Measurements from ENCODE around the gene SLC7A9. TPM values are rescaled to one million over a fixed set of nuclear protein-coding genes. Genes with fewer than 3 reads are reported as not detected.
"Not testable (repeated sequence)": the region's sequence is repeated elsewhere in the genome, so short reads cannot be mapped to it uniquely, and the experiment has no call there.

SLC7A9 gene
- total RNA-seq, 1 experiment from 2014 or later, result not detected

DNA sequence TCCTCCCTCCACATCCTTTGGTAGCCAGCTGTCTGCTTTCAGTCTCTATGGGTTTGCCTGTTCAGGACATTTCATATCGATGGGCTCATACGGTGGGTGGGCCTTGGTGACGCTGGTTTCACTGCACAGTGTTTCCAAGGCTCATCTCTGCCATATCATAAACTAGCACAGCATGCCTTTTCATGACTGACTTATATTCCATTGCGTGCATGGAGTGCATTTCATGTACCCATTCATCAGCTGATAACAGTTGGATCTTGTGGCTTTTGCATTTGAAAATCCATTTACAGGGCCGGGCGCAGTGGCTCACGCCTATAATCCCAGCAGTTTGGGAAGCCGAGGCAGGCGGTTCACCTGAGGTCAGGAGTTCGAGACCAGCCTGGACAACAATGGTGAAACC is 80.1 kb downstream of the SLC7A9 start:
- H3K4me3 ChIP-seq (ENCODE audit: insufficient read depth, low read depth, low read length), result no peak overlapping the region
- no peaks in the 10 kb centered on the region for H3K36me3 ChIP-seq (replicated peaks; ENCODE audit: control insufficient read depth, insufficient read depth, low read length)
- no peaks in the 10 kb centered on the region for H3K27me3 ChIP-seq (ENCODE audit: control insufficient read depth, insufficient read depth, low read length)
- no peak for DNase-seq

DNA sequence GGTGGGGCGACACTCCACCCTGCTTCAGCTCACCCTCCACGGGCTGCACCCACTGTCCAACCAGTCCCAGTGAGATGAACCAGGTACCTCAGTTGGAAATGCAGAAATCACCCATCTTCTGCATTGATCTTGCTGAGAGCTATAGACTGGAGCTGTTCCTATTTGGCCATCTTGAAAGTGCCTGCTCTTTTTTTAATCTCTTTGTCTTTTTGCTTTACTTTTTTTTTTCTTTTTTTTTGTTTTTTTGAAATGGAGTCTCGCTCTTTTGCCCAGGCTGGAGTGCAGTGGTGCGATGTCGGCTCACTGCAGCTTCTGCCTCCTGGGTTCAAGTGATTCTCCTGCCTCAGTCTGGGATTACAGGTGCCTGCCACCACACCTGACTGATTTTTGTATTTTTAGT is 81.7 kb downstream of the SLC7A9 start:
- not testable (repeated sequence) for H3K27me3 ChIP-seq (ENCODE audit: control insufficient read depth, insufficient read depth, low read length); H3K36me3 ChIP-seq (replicated peaks; ENCODE audit: control insufficient read depth, insufficient read depth, low read length); H3K4me3 ChIP-seq (ENCODE audit: insufficient read depth, low read depth, low read length); DNase-seq

DNA sequence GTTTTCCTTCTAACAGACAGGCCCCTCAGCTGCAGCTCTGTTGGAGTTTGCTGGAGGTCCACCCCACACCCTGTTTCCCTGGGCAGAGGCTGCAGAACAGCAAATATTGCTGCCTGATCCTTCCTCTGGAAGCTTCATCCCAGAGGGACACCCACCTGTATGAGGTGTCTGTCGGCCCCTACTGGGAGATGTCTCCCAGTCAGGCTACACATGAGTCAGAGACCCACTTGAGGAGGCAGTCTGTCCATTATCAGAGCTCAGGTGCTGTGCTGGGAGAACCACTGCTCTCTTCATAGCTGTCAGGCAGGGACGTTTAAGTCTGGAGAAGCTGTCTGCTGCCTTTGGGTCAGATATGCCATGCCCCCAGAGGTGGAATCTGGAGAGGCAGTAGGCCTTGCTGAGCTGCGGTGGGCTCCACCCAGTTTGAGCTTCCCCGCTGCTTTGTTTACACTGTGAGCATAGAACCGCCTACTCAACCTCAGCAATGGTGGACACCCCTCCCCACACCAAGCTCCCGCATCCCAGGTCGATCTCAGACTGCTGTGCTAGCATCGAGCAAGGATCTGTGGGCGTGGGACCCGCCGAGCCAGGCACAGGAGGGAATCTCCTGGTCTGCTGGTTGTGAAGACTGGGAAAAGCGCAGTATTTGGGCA is 82.3 kb downstream of the SLC7A9 start:
- not testable (repeated sequence) for H3K27me3 ChIP-seq (ENCODE audit: control insufficient read depth, insufficient read depth, low read length); DNase-seq; H3K36me3 ChIP-seq (replicated peaks; ENCODE audit: control insufficient read depth, insufficient read depth, low read length); H3K4me3 ChIP-seq (ENCODE audit: insufficient read depth, low read depth, low read length)

DNA sequence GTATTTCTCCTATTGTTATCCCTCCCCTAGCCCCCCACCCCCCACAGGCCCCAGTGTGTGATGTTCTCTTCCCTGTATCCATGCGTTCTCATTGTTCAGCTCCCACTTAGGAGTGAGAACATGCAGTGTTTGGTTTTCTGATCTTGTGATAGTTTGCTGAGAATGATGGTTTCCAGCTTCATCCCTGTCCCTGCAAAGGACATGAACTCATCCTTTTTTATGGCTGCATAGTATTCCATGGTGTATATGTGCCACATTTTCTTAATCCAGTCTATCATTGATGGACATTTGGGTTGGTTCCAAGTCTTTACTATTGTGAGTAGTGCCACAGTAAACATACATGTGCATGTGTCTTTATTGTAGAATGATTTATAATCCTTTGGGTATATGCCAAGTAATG is 87.5 kb downstream of the SLC7A9 start:
- DNase-seq; H3K27me3 ChIP-seq (ENCODE audit: control insufficient read depth, insufficient read depth, low read length); H3K36me3 ChIP-seq (replicated peaks; ENCODE audit: control insufficient read depth, insufficient read depth, low read length); H3K4me3 ChIP-seq (ENCODE audit: insufficient read depth, low read depth, low read length): not testable (repeated sequence)

DNA sequence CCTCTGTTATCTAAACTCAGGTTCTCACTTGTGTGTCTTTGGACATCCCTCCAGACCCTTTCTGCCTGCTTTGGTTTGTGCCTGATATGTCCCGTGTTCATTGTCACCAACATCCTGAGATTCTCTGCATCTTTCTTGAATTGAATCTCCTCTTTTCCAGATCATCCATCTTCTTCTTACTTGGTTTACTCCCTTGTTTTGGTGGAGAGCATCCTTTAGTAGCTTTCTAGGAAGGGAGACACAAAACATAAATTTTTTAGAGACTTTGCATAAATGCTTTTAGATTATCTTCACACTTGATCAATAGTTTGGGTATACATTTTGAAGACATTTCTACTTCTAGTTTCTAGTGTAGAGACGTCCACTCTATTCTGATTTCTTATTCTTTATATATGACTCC is 88.3 kb downstream of the SLC7A9 start:
- Histone ChIP-seq H3K4me3 (ENCODE audit: insufficient read depth, low read depth, low read length) (no peak overlapping the region), H3K27me3 (ENCODE audit: control insufficient read depth, insufficient read depth, low read length) (no peaks in the 10 kb centered on the region), H3K36me3 (replicated peaks; ENCODE audit: control insufficient read depth, insufficient read depth, low read length) (no peaks in the 10 kb centered on the region)
- DNase-seq, result no peak

Other genes starting within 250 kb of the SLC7A9 start
- gene ANKRD27, start 194.6 kb downstream of the SLC7A9 start, total RNA-seq (2014; rRNA removed; shearing (Covaris generic)), result 40.7 and 52.0 TPM in 2 replicates
- 0.33 and 0.35 TPM in 2 replicates for gene RGS9BP, start 193.9 kb downstream of the SLC7A9 start, total RNA-seq (2014; rRNA removed; shearing (Covaris generic))
- 1.3 and 3.2 TPM in 2 replicates for gene NUDT19, start 177.9 kb downstream of the SLC7A9 start, total RNA-seq (2014; rRNA removed; shearing (Covaris generic))
- gene TDRD12, start 150.0 kb downstream of the SLC7A9 start, total RNA-seq (2014; rRNA removed; shearing (Covaris generic)), result 0.55 and 1.4 TPM in 2 replicates
- 15.7 and 18.6 TPM in 2 replicates for gene CEP89, start 102.2 kb upstream of the SLC7A9 start, total RNA-seq (2014; rRNA removed; shearing (Covaris generic))
- 3.3 and 11.7 TPM in 2 replicates for gene FAAP24, start 102.5 kb upstream of the SLC7A9 start, total RNA-seq (2014; rRNA removed; shearing (Covaris generic))
- gene RHPN2, start 195.1 kb upstream of the SLC7A9 start, total RNA-seq (2014; rRNA removed; shearing (Covaris generic)), result 26.6 and 27.0 TPM in 2 replicates
- 5.5 and 6.5 TPM in 2 replicates for gene GPATCH1, start 211.4 kb upstream of the SLC7A9 start, total RNA-seq (2014; rRNA removed; shearing (Covaris generic))